Stromal cell of bone marrow (primary cell): ENCODE results near the gene TMEM181.
A peak's percentile ranks its signal among the peaks of the same experiment; 100 is the strongest.
"Not testable (repeated sequence)": the region's sequence is repeated elsewhere in the genome, so short reads cannot be mapped to it uniquely, and the experiment has no call there.

ENCODE experiments used
- DNase-seq: peaks from one replicate; pipeline ENCODE4 v3.0.0-alpha.2; 2012; ENCODE audit warnings: low read depth

Gene TMEM181

GRCh38 chr6:158660333-158660754, 100.5 kb downstream of the TMEM181 start:
- DNase-seq, result no peak

DNA sequence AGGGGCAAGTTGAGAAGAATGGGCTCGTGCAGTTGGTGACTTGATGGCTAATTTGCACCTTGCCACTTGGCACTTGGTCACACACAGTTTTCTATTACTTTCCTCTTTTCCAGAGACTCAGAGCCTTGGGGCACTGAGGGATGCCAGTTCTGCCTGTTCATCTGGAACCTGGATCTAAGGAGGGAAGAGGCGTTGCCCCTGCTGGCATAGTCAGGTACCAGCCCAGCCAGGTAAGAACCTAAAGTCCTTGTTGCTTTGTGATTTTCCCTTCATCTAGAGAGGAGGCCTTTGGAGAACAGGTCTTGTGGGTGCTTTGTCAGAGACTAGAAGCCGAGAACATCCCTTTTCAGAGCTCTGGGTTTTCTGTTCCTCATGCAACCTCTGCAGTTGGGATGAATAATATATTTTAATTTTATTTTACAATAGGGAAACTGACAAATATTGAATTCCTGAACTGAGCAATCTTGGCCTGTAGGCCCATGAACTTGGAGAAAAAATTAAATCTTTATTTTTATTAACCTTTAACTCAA, 101.3 kb downstream of the TMEM181 start:
- no peak for DNase-seq

GRCh38 chr6:158662607-158662953, 102.7 kb downstream of the TMEM181 start:
- no peak for DNase-seq

DNA sequence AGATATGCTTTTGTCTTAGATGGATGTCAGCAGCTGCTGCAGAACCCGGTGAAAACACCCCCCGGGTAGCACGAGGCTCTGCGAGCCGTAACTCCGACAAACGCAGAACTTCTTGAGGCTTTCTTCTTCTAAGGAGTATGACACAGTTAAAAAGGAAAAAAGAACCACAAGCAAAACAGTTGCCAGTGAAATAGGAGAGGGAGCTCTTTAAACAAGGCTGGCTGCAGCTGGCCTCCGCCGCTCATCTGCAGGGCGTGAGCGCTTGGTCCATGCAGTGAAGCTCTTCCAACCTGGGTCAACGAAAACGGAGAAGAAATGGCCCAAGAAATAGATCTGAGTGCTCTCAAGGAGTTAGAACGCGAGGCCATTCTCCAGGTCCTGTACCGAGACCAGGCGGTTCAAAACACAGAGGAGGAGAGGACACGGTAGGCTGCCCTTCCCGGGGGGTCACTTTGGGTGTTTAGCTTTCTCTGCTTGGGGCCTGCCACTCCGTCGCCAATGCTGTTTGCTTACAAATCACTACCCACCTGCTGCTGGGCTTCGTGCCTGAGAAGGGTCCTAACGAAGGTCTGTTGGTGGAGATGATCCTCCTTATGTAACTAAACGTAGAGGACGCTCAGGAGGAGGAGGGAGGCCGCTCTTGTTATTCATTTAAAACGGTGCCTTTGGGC, 103.2 kb downstream of the TMEM181 start:
- no peak for DNase-seq

DNA sequence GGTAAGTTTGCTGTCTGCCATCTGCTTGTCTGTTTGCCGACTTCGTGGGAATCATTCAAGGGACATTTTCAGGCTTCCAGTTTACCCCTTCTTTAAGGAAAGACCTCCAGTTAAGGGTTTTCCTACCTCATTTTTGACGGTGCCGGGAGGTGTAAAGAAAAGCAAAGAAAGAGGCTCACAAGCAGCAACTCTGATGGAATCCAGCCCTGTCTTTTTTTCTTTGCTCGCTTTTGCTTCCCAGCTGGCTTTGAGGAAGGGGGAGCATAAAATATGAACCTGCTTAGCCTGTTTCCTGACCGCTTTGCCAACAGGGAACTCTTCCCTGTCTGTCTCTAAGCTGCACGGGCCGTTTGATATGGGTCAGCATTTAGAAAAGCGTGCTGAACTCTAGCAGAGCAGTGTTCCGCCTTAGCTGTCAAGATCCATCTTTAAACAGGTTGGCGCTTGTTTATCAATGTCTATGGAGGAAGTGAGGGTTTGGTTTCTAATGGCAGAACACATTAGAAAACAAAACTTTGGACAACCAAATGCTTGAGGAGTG, 103.8 kb downstream of the TMEM181 start:
- no peak for DNase-seq

- no peak for DNase-seq
These were observed 105.4 kb downstream of the TMEM181 start for GRCh38 chr6:158665332-158665731.

GRCh38 chr6:158666628-158667359, 106.9 kb downstream of the TMEM181 start:
- peak; percentile 72 for DNase-seq

DNA sequence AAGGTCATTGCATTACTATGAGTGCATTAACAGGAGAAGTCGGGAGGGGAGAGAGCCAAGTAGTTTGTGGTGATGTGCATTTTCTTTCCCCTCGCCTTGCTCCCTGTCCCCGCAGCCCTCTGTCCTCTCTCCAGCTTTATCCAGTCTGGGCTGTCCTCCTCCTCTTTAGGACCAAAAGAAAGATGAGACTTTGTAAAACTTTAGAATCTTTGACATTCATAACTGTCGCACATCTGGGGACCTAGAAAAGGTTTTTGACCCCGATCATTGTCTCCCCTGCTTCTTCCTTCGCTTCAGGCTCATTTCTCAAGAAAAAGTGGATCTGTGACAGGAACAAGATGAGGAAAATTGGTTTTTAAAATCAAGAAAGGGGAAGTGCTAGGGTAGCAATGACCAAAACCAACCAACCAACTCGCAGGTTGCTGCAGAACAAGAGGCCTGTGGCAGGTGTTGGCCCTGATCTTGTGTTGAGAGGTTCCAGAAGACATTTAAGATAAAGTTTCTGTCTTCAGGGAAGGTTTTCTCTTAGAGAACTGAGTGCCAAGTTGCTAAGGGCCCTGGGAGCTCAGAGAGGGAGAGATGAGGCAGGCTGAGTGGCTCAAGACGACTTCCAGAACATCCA, 107.6 kb downstream of the TMEM181 start:
- no peak for DNase-seq

DNA sequence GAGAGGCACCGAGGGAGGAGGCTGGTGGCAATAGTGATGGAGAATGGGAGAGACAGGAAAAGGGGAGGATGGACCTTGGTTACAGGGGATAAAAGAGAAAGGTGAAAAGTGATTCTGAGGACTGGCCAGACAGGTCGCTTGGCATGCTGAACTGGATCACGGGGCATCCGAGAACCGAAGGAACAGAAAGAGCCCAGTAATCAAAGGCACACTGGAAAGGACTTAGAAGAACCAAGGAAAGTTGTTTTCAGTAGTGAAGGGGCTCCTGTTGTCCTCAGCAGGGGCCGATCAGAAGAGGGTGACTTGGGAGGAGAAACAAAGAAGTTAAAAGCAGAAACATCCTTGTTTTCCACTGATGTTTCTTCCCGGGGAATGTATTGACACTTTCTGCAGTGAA, 108.8 kb downstream of the TMEM181 start:
- DNase-seq, result no peak

GRCh38 chr6:158669145-158670035, 109.5 kb downstream of the TMEM181 start:
- no peak for DNase-seq

DNA sequence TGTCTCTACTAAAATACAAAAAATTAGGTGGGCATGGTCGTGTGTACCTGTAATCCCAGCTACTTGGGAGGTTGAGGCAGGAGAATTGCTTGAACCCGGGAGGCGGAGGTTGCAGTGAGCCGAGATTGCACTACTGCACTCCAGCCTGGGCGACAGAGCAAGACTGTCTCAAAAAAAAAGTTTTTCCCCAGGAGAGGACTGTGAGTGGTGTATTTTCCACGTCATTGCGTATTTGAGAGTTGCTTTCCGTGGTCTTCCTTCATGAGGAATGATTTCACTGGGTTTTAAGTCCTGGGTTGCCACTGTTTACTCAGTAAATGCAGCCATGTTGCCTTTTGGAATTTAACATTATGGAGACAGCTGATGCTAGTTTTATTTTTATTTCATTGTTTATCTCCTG, 112.2 kb downstream of the TMEM181 start:
- DNase-seq, result not testable (repeated sequence)

- DNase-seq, result no peak
These were observed 112.8 kb downstream of the TMEM181 start for GRCh38 chr6:158672726-158673125.

GRCh38 chr6:158674342-158675131, 114.6 kb downstream of the TMEM181 start:
- no peak for DNase-seq

DNA sequence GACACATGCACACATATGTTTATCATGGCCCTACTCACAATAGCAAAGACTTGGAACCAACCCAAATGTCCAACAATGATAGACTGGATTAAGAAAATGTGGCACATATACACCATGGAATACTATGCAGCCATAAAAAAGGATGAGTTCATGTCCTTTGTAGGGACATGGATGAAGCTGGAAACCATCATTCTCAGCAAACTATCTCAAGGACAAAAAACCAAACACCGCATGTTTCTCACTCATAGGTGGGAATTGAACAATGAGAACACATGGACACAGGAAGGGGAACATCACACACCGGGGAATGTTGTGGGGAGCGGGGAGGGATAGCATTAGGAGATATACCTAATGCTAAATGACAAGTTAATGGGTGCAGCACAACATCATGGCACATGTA, 117.2 kb downstream of the TMEM181 start:
- DNase-seq, result not testable (repeated sequence)

- DNase-seq, result no peak
These were observed 118.2 kb downstream of the TMEM181 start for GRCh38 chr6:158677906-158678578.

GRCh38 chr6:158680015-158680414, 120.1 kb downstream of the TMEM181 start:
- no peak for DNase-seq

- no peak for DNase-seq
These were observed 120.6 kb downstream of the TMEM181 start for GRCh38 chr6:158680481-158680880.

- no peak for DNase-seq
These were observed 124.4 kb downstream of the TMEM181 start for GRCh38 chr6:158684311-158684710.

- DNase-seq, result no peak
These were observed 124.9 kb downstream of the TMEM181 start for GRCh38 chr6:158684745-158685324.
